ENCODE results near the gene PDE1C.
"Not testable (repeated sequence)": the region's sequence is repeated elsewhere in the genome, so short reads cannot be mapped to it uniquely, and the experiment has no call there.

DNA sequence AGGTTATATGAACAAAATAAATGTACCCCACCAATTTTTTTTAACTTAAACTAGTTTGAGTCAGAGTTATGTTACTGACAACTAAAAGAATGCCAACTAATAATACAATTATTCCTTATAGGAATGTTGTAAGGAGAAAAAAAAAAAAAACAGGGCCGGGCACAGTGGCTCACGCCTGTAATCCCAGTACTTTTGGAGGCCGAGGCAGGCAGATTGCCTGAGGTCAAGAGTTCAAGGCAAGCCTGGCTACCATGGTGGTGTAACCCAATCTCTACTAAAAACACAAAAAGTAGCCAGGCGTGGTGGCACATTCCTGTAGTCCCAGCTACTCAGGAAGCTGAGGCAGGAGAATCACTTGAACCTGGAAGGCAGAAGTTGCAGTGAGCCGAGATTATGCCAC lies 6.6 kb upstream of the PDE1C start:
- TF ChIP-seq, protein P1, sequence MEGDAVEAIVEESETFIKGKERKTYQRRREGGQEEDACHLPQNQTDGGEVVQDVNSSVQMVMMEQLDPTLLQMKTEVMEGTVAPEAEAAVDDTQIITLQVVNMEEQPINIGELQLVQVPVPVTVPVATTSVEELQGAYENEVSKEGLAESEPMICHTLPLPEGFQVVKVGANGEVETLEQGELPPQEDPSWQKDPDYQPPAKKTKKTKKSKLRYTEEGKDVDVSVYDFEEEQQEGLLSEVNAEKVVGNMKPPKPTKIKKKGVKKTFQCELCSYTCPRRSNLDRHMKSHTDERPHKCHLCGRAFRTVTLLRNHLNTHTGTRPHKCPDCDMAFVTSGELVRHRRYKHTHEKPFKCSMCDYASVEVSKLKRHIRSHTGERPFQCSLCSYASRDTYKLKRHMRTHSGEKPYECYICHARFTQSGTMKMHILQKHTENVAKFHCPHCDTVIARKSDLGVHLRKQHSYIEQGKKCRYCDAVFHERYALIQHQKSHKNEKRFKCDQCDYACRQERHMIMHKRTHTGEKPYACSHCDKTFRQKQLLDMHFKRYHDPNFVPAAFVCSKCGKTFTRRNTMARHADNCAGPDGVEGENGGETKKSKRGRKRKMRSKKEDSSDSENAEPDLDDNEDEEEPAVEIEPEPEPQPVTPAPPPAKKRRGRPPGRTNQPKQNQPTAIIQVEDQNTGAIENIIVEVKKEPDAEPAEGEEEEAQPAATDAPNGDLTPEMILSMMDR (IDR thresholded peaks at IDR 0.05) = not testable (repeated sequence)
- not testable (repeated sequence) for TF ChIP-seq EZH2 (IDR thresholded peaks at IDR 0.05; ENCODE audit: borderline replicate concordance, insufficient read depth, low read depth, low read length, poor library complexity, severe bottlenecking)
